ENCODE data around the gene RAB8B.

RAB8B gene

GRCh38 chr15:63244976-63245645 is 55.7 kb downstream of the RAB8B start:
- no peak for DNase-seq (ENCODE audit: low spot score)
- TF ChIP-seq, protein P1, sequence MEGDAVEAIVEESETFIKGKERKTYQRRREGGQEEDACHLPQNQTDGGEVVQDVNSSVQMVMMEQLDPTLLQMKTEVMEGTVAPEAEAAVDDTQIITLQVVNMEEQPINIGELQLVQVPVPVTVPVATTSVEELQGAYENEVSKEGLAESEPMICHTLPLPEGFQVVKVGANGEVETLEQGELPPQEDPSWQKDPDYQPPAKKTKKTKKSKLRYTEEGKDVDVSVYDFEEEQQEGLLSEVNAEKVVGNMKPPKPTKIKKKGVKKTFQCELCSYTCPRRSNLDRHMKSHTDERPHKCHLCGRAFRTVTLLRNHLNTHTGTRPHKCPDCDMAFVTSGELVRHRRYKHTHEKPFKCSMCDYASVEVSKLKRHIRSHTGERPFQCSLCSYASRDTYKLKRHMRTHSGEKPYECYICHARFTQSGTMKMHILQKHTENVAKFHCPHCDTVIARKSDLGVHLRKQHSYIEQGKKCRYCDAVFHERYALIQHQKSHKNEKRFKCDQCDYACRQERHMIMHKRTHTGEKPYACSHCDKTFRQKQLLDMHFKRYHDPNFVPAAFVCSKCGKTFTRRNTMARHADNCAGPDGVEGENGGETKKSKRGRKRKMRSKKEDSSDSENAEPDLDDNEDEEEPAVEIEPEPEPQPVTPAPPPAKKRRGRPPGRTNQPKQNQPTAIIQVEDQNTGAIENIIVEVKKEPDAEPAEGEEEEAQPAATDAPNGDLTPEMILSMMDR (IDR thresholded peaks at IDR 0.05; ENCODE audit: borderline replicate concordance, control extremely low read depth, extremely low read depth, insufficient read depth, missing control alignments), result no peak
- in situ Hi-C loops (cut with MboI; ENCODE audit: low sequenced_read_pairs, unreplicated experiment), result no loop called here

DNA sequence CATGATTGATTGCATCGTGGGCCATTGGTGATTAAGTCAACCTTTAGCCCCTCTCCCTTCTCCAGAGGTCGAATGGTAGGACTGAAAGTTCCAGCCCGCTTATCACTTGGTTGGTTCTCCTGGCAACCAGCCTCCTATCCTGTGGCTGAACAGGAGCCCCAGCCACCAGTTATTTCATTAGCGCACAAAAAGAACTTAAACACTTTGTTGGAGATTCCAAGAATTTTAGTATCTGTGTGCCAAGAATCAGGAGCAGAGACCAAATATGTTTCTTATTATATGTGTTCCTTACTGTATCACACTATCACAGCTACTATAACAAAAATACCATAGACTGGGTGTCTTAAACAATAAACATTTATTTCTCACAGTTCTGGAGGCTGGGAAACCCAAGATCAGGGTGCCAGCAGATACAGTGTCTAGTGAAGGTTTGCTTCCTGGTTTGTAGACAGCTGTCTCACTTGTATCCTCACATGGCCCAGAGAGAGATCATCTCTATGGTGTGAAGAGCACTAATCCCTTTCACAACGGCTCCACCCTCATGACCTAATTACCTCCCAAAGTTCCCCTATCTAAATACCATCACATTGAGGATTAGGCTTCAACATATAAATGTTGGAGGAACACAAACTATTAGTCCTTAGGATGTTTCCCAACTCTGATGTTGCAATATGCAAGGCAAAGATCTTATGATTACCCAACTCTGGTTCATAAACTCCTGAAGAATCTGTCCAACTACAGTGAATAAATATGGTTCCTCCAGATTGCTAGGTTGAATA is 57.5 kb downstream of the RAB8B start:
- DNase-seq (ENCODE audit: low spot score), result no peak
- in situ Hi-C loops (cut with MboI; ENCODE audit: low sequenced_read_pairs, unreplicated experiment), result no loop called here
- TF ChIP-seq, protein P1 (IDR thresholded peaks at IDR 0.05; ENCODE audit: borderline replicate concordance, control extremely low read depth, extremely low read depth, insufficient read depth, missing control alignments), result no peak

- no peak for DNase-seq (ENCODE audit: low spot score)
- in situ Hi-C loops (cut with MboI; ENCODE audit: low sequenced_read_pairs, unreplicated experiment), result no loop called here
Observed at GRCh38 chr15:63250312-63250965, 61.0 kb downstream of the RAB8B start.

GRCh38 chr15:63251701-63252100 is 62.3 kb downstream of the RAB8B start:
- TF ChIP-seq, protein P1 (IDR thresholded peaks at IDR 0.05; ENCODE audit: borderline replicate concordance, control extremely low read depth, extremely low read depth, insufficient read depth, missing control alignments), result no peak
- in situ Hi-C loops (cut with MboI; ENCODE audit: low sequenced_read_pairs, unreplicated experiment), result no loop called here

More at GRCh38 chr15:63250312-63250965, 61.0 kb downstream of the RAB8B start:
- TF ChIP-seq, protein P1 (IDR thresholded peaks at IDR 0.05; ENCODE audit: borderline replicate concordance, control extremely low read depth, extremely low read depth, insufficient read depth, missing control alignments), result no peak

GRCh38 chr15:63252292-63252691 is 62.9 kb downstream of the RAB8B start:
- DNase-seq (ENCODE audit: low spot score), result no peak
- in situ Hi-C loops (cut with MboI; ENCODE audit: low sequenced_read_pairs, unreplicated experiment), result no loop called here
- TF ChIP-seq, protein P1 (IDR thresholded peaks at IDR 0.05; ENCODE audit: borderline replicate concordance, control extremely low read depth, extremely low read depth, insufficient read depth, missing control alignments), result no peak

More at GRCh38 chr15:63251701-63252100, 62.3 kb downstream of the RAB8B start:
- DNase-seq (ENCODE audit: low spot score), result no peak

GRCh38 chr15:63254991-63255390 is 65.6 kb downstream of the RAB8B start:
- no peak for DNase-seq (ENCODE audit: low spot score)
- in situ Hi-C loops (cut with MboI; ENCODE audit: low sequenced_read_pairs, unreplicated experiment), result no loop called here
- TF ChIP-seq, protein P1 (IDR thresholded peaks at IDR 0.05; ENCODE audit: borderline replicate concordance, control extremely low read depth, extremely low read depth, insufficient read depth, missing control alignments), result no peak

Data from GM13976 (cell line).